Cardiac septum (tissue), 1 donor: Measurements from ENCODE around the gene TBC1D17. TPM values are rescaled to one million over a fixed set of nuclear protein-coding genes. Genes with fewer than 3 reads are reported as not detected.
A peak's percentile ranks its signal among the peaks of the same experiment; 100 is the strongest.

ENCODE experiments used
- DNase-seq: peaks from one replicate; pipeline ENCODE4 v3.0.0-alpha.2; 2020; ENCODE audit warnings: low spot score
- intact Hi-C: fragments of 100-400 bp; cut with DNase I; formaldehyde crosslinking; loops from one replicate; pipeline ENCODE4 v1.14.0; 2022
- total RNA-seq: library from RNA; stranded (reverse); fragmentation: NEBNext Ultra II Directional; extraction: Animal tissue kit (Norgen Biotek cat#: 25700); gene quantifications from one replicate; pipeline ENCODE4 v1.2.1, GENCODE V29; 2021
- donor health status: DM: no; HTN: no; CAD: no.

The TBC1D17 gene
- total RNA-seq, 1 donor from 2014 or later: 48.0 TPM

DNA sequence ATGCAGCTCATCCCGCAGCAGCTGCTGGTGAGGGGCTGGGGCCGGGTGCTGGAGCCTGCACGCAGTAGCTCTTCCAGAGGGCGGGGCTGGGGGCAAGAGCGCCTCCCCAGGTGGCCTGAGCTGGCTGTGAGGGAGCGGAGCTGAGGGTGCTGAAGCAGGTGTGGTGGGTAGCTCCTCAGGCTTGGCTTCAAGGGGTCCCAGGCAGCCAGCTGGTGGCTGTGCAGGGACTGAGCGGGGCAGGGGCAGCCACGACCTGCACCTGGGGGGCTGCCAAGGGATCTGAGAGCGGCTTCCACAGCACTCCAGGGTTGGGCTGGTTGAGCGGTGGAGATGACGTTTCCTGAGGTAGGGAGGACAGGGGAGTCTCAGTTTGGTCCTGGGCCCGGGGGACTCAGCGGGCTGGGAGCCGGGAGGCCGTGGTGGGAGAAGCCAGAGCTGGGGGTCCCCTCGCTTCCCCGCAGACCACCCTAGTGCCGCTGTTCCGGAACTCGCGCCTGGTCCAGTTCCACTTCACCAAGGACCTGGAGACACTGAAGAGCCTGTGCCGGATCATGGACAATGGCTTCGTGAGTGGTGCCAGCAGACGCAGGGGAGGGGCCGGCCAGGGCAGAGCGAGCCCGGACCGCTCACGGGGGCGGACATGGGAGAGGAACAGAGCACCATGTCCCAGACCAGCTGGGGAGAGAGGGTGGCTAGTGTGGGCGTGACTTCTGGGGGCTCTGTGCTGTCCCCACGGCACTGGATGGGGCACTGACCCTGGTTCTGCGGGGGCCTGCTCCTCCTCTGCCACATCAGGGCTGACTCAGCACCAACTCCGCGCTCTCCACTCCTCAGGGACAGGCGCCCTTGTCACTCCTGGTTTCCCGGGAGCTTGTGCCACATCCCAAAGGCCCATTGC is 19.2 kb upstream of the TBC1D17 start:
- DNase-seq: no peak
- intact Hi-C loops: no loop called here

DNA sequence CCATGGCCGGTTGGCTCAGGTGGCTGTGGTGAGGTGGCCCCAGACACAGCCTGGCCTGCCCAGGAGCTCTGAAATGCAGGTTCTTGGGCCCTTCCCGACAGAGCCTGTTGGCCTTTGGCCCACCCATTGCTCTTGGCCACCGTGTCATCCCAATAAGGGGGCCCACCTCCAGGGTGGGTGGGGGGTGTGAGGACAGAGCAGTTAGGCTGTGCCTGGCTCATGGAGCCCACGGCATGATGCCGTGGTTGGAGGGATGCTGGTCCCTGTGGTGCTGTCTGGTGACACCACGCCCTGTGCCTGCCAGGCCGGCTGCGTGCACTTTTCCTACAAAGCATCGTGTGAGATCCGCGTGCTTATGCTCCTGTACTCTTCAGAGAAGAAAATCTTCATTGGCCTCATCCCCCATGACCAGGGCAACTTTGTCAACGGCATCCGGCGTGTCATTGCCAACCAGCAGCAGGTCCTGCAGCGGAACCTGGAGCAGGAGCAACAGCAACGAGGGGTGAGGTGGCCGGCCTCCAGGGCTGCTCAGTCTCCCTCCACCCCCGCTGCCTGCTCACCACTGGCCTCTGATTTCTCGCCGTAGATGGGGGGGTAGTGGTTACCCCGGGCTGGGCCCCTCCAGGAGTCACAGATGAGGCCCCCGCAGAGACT is 17.7 kb upstream of the TBC1D17 start:
- no peak for DNase-seq
- intact Hi-C loops: no loop called here

DNA sequence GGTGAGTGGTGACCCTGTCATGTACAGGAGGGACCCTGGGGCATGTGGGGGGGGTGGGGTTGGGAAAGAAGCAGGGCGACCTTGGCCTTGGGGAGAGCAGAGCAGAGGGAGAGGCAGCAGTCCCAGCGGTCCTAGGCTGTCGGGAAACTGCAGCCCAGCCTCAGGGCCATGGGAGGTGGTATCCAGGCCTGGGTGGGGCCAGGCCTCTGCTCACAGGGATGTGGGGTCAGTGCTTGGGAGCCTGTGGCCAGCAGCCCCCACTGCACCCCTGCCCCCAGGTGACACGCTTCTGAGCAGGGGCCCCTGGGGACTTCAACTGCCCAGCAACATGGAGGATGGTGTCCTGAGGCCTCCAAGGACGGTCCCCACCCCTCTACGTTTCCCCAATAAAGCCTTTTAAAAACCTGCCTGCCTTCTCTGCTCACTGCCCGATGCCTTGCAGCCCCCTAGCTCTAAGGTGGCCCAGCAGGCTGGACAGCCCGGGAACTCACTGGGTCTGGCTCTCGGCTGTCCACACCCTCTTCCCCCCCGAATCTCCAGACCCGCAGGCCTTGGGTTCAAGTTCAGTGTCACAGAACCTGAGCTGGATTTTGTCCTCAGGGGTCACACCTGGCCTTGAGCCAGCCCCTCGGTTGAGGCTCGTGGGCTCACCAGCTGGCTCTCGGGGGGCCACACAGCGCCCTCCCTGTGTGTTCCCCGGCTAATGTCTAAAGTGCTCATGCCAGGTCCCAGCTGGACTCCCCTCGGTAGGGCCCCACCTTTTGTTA is 17.0 kb upstream of the TBC1D17 start:
- intact Hi-C loops: no loop called here
- DNase-seq: no peak

DNA sequence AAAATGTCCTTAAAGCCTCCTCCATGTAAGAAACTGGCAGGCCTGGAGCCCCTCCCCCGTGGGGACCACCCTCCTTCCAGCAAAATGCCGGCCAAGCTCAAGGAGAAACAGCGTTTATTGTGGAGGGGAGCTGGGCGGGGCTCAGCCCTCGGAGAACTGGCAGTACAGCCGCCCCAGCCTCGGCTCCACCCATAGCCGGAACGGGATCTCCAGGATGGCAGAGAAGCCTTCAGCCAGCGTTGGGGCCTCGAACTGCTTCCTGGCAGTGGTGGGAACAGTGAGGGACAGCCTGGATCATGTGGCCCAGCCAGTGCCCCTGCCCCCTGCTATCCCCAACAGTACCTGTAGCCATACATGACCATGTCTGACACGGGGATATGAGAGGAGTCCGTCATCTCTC is 16.4 kb upstream of the TBC1D17 start:
- DNase-seq: no peak
- intact Hi-C loops: no loop called here

DNA sequence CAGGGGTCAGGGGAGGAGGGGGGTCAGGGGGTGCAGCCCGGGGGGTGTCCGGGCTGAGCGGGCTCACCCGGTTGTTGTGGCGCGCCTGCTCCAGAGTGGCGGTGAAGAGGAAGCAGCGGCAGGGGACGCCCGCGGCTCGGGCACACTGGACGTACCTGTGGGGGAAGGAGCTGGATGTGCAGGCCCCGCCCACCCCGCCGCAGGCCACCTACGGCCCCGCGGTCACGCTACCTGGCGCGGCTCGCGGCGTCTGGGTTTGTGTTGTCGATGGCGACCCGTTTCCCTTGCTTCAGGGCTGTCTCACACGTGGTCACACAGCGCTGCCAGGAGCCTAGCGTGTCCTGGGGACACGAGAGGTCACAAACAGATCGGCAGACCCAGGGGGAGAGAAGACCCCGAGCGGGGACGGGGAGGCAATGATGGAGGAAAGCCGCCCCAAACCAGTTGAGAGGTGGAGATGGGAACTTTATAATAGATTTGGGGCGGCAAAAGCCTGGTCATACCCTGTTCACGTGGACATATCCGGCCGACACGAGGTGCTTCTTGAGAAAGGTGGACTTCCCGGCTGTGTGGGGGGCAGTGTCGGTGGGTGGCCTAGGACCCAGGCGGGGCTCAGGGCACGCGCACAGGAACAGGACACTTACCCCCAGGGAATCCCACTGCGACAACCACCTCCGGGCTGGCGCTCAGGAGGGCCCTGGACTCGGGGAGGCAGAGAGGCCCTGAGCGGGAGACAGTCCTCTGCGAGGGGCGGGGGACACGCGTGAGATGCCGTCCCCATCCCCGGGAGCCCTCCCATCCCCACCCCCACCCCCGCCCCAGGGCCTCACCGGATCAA is 15.7 kb upstream of the TBC1D17 start:
- DNase-seq: no peak
- intact Hi-C loops: no loop called here

DNA sequence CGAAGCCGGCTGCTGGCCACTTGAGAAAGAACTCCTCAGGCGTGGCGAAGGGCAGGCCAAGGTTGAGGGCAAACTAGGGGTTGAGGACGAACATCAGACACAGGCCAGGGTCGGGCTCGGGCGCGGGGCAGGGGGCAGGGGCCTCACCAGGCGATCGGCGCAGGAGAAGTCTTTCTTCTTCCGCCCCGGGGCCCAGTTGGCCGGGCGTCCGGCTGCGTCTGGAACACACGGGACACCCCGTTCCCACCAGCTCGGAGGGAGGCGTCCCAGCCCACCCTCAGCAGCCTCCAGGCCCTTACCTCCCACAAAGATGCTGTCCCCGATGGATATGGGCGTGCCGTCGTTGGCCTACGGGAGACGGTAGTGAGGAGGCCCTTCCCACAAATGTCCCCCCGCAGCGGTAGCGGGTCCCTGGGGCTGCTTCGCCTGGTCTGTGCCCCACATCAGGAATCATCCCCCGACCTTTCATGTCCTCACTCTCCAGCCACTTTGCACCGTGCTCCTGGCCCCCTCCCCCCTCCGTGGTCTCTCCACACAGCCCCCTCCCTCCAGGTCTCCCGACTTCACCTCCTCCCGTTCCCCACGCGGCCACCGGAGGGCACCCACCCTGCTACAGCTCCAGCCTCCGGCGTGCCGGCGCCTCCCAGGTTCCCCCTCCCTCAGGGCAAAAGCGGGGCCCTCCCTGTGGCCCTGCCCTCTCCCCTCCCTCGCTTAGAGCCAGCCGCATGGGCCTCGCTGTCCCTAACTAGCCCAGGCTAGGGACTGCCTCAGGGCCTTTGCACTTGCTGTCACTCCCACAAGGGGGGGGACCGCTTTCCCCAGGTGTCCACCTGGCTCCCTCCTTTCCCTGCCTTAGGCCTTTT is 14.9 kb upstream of the TBC1D17 start:
- intact Hi-C loops: no loop called here
- DNase-seq: no peak

DNA sequence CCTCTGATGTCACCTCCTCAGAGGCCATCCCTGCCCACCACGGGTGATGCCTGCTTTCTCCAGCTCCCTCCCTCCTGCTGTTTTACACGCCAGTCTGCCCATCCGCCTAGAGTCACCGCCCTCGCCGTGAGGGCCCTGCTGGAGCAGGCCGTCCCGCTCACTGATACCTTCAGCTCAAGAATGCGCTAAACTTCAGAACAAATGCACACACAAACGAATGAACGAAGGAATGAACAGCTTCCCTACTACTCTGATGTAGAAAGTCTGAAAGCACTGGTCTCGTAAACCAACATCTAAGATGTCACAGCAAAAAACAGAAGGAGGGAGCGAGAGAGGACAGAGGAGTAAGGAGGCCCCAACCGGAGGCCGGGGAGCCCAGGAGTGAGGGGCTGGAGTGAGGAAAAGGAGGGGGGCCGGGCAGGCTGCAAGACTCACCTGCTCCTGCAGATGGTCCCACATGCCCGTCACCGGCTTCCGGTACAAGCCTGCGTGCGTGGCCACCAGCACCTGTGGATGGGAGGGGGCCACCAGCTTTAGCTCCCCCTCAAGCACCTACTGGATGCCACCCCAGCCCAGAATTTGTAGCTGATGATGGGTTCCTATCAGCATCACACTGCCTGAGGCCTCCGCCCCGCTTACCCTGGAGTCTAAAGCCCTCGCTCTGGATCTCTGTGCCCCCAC is 14.1 kb upstream of the TBC1D17 start:
- DNase-seq: no peak
- intact Hi-C loops: no loop called here

DNA sequence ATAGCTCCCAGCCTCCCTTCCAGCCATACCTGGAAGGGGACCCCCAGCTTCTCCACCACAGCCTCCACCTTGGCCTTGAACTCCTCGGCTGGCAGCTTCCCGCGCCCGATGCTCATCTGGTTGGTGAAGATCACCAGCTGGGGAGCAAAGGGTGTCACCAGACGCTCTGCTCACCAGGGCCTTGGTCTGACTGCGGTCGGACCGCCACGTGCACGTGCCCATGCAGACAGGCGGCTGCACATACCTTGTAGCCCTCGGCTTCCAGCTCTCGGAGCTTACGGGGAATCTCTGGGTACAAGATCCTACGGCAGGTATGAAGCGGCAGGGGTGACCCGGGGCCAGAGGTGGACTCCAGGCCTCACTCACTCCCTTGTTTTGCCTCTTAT is 13.6 kb upstream of the TBC1D17 start:
- intact Hi-C loops: no loop called here
- no peak for DNase-seq

DNA sequence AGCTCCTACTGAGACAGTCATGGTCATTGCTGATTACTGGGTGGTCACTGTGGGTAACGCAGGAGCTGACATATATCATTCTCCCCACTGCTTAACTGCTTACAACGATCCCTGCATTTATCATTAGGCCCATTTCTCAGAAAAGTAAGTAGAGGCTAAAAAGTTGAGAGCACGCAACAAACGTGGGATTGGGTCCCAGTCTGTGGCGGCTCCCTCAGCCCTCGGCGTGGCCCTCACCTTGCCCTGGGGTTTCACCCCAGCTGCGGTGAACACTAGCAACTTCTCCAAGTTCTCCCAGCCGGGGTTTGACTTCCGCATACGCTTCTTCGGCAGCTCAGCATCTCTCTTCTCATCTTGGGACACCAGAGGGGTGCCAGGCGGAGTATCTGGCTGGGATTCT is 12.6 kb upstream of the TBC1D17 start:
- intact Hi-C loops: loop anchor here (5.0 kb wide), 1 partner anchor 53 kb away; the partner anchor contains the start of gene FUZ

DNA sequence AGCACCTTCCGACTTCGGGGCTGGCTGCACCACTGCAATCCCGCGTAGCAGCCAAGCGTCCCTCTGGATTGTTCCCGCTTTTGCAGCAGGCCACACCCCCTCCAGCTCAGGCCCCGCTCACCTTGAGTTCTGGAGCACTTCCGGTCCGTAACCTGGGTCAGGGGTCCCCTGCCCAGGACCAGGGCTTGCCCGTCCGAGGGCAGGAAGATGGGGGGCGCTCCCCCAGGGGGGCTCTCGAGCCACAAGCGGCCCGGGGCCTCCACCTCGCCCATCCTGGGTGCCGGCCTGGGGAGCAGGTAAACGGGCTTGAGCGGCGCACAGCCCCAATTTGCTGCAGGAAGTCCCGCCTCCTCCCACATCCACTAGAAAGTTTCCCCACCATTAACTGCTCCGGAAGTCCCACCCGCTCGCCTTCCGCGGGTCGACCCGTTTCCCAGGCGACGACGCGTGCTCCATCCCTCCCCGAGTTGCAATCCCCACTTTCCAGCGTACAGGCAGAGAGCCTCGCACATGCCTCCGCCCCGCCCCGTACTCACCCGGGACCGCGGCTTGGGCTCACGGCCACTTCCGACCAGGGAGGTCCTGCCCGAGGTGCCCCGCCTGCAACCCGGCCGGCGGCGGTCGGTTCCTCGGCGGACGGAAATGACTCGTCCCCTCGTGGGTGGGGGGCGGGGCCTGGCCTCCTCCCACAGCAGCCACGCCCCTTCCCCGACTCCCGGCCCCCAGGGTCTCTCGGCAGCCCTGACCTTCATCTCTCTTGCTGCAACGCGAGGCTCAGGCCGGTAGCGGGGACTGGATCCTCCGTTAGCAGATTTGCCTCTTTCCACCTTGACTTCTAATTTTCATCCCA is 10.3 kb upstream of the TBC1D17 start, which contains the start of gene PNKP:
Gene PNKP, minus strand, starts transcription at position 644 of the 850 bp plus-strand sequence. Its CDS starts 372 bp downstream, at position 272.
- peak; percentile 96 for DNase-seq
- intact Hi-C loops: loop anchor here (1.0 to 5.0 kb wide), 2 partner anchors 10 to 55 kb away; partner anchors contain the start of genes AKT1S1, FUZ and TBC1D17

More for the DNA sequence above, 12.6 kb upstream of the TBC1D17 start:
- no peak for DNase-seq

DNA sequence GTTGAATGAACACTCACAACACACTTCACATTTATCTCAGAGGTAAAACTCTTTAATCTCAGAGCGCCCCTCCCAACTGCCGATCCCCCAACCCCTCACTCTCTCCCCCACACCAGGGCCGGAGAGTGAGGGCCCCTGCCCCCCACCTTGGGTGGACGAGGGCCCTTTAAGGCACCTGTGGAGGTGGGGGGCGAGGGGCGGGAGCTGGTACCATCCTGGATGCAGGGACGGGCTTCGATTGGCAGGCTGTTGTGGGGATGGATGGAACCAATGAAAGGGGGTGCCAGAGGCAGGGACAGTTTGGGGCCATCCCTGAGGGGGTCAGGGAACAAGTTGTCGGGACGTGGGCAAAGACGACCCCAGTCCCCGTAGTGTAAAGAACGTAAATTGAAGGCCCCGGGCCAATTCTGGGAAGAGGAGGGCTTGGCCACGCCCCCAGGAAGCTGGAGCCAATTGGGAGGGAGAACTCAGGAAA is 8.5 kb upstream of the TBC1D17 start:
- intact Hi-C loops: loop anchor here (5.0 kb wide), 1 partner anchor 57 kb away; the partner anchor contains the start of gene FUZ
- DNase-seq: no peak

DNA sequence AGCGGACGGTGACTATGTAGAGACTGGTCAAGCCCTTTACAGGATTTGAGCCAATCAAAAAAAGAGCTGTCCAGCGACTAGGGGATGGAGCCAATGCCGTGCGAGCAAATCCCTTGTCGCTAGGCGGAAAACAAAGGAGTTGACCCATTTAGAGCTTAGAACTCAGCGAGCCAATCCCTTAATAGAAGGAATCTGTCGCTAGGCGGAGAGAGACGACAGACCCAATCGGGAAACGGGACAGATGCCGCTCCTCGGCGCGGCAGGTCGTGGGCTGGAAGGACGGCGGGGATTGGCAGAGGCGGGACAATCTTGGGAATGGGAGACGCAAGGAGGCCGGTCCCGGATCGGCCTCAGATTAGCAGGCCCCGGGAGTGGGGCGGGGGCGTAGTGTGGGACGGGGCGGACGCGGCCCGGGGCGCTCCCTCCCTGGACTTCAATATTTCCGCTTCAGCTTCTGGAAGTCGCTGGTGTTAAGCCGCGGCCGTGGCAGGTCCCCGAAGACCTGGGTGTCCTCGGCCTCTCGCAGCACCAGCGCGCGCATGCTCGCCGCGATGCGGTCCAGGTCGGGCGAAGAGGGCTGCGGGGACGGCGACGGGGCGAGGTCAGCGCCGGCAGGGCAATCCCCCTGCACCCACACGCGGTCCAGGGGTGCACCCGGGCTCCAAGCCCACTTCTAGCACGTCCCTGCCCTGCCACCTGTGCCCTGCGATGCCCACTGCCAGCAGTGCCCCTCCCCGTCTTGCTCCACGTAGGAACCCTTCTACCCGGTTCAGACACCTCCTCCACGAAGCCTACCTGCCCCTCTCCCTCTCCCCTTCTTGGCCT is 7.8 kb upstream of the TBC1D17 start:
- intact Hi-C loops: loop anchor here (5.0 to 10.0 kb wide), 2 partner anchors 57 to 375 kb away; partner anchors contain the start of genes FUZ and RPS11
- DNase-seq: peak; percentile 98

DNA sequence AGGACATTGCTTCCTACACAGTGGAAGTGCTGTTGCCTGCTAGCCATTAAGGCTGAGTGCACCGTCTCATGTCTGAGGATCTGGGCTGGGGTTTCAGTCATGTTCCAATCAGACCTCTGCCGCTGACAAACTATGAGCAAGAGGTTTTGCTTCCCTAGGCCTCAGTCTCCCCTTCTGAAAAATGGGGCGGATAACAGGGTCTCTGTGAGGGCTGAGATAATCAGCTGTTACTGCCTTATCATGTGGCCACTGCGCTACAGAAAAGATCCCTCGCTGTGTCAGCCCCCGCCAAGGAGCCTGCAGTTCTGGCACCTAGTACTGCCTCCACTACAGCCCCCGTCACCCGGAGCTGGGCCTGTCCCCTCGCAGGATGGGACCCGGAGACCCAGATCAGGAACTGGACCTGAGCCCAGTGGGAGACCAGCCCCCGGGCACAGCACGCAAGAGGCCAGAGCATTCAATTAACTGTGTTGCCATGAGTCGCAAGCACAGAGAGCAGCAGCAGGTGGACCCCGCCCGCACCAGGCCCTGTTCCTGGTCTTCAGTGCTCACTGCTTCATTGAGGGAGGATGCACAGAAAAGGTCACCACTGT is 7.1 kb upstream of the TBC1D17 start:
- intact Hi-C loops: loop anchor here (10.0 kb wide), 1 partner anchor 376 kb away; the partner anchor contains the start of gene RPS11
- no peak for DNase-seq

DNA sequence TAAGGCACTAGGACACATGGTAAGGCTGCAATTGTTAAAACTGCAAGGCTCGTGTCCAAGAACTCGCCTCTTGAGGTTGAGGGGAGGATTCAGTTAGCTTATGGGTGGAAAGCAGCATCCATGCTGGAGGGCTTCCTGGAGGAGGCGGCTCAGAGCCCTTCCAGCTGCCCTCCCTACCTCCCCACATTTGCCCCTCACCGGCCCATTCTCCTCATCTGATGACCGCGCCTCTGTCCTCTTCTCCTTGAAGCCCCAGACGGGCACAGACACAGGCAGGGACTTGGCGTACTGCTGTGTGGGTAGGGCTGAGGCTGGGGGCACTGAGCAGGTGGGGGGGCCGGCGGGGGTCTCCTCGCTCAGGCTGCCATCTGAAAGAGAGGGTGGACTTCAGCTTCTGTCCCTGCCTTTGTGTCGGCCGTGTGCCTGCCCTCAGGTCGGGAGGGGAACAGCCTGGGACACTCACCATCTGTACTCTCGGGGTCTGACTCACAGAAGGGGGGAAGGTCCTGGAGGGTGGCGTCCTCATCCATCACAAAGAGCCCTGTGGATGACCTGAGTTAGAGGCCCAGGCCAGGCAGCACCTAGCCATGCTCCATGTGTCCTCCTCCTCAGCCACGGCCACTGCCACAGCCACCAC is 6.0 kb upstream of the TBC1D17 start:
- intact Hi-C loops: loop anchor here (10.0 kb wide), 1 partner anchor 377 kb away; the partner anchor contains the start of gene RPS11
- no peak for DNase-seq
